Activated CD8-positive, alpha-beta memory T cell treated with anti-CD3 and anti-CD28 coated beads for 1 hour (primary cell): ENCODE results near the gene LRRC3B.

ENCODE experiments used
- DNase-seq, 2 donors: peaks; one replicate each; pipeline ENCODE4 v3.0.0-alpha.2; 2020; ENCODE audit warnings: low read depth in 1 of 2; ENCODE audit errors: extremely low read depth in 1 of 2

Gene LRRC3B

DNA sequence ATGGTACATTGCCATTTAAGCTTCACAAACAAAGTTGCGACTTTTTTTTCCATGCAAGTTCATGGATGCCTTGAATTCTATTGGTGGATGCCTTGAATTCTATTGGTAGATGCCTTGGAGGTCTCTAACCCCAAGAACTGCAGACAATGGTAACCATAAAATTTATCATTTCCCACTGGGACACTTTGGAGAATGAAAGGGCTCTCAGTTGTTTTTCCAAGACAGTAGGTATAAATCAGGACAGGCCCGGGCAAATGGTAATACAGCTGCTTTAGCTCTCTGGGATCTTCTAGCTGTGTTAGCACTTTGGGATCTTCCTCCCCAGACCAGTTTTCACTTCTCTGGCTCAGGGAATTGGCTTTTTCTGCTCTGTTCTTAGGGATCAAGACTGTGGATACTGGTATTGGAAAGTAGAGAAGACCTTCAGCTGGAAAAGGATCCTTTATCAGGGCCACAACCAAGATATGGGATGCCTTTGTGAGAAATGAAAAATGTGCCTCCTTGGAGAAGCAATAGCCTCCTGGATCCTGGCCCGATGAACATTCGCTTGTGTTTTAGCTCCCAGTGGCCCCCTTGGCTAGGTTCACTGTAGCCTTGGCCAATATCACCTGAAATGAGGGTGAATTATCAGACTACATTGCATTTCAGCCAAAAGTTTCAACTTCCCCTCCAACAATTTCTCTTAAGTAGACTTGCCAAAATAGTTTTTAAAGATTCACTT lies 8.3 kb downstream of the LRRC3B start:
- no peak for DNase-seq

DNA sequence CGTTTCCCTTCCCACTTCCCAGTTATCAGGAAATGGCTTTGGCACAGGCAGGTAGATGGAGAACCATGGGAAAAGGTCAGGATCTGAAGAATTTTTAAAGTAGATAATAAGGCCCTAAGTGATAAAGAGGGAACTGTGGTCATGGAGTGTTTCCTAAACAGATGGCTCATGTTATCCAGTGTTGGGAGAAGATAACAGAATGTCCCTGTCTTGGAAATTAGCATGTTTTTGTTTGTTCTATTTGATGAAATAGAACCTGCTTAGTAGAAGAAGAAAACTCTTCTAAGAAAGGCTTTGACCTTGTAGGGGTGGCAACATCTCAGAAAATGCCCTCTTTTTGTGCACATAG lies 8.8 kb downstream of the LRRC3B start:
- DNase-seq = no peak

DNA sequence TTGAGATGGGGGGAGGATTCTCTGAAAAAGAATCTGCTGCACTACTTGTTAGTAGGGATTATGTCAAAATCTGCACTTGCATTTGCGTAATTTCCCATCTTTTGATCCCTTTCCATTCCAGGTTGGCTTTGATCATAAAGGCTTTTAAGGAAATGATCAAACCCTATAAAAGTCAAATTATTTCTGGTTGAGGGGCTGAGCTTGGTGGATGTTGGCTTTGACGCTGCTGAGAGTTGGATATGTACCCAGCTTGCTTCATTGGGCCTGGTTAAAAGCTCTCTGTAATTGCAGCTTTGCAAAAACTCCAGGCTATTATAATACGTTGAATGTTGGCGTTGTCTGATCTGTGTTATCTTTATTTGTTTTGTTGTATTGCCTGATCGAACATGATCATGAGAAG lies 12.0 kb downstream of the LRRC3B start:
- DNase-seq = no peak

DNA sequence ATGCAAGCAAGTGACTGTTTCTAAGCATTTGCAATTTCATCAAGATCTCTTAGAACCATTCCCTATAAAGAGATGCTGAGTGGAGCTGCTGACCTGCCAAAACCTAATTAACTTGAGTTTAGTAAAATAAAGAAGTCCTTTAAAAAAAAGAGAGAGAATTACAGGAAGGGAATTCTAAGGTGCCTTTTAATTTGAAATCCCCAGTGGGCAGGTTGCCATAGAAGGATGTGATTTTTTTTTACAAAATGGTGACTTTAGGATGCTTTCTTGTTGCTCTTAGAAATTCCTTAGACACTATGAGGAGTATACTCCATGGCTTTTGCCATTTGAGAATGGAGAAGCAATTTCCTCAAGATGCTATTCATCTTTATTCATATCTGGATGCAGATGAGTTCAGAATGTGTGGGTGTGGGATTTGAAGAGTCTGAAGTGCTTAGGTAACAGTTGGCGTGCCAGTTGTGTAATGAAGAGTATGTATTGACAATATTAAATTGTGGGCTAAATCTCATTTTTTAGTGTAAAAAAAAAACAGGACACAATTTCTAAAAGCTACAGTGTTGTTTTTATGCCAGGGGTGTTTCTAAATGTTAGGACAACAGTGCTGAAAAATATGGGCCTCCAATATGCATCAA lies 13.6 kb downstream of the LRRC3B start:
- DNase-seq = no peak

DNA sequence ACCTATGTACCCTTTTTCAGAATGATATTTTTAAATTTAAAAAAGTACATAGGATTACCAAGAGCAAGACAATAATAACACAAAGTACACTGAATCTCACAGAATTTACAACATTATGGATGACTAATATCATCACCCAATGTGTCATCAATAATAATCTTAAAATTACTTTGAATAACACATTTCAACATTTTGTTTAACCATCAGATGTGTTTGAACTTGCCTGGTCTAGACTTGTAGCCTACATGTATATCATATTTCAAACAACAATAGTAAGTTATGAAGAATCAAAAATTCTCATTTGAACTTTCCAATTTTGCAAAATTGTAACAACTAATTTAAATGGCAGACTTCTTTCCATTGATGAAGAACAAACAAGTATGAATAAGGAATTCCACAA lies 15.1 kb downstream of the LRRC3B start:
- DNase-seq = no peak

DNA sequence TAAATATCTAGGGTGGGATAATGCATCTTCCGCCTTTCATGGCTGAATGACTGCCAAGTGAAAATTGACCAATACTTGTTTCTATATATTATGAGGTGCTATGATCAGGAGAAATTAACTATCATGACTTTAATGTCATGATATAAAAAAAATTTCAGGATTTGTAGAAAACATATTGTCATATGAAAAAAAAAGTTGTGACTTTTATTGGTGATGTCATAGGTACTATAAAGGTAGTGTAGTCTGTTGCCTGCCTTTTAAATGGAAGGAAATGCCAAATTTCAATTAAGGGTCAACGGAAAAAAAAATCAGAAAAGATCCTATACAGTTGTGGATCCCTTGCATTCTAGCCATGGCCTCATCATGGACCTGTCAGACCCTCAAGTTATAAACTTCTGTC lies 15.5 kb downstream of the LRRC3B start:
- no peak for DNase-seq

DNA sequence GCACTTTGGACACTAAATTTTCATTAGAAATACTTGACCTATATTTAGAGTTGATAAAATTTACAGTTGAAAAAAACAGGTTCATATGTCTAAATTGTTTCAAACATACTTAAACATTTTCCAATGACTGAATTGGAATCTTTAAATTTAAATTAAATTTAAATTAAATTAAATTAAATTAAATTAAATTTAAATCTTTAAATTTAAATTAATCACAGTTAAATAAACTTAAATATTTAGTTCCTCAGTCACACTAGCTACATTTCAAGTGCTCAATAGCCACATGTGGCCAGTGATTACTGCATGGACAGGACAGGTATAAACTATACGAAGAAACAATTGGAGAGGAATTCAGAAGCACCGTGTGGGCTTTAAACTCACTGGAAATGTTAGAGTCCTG lies 16.8 kb downstream of the LRRC3B start:
- no peak for DNase-seq

DNA sequence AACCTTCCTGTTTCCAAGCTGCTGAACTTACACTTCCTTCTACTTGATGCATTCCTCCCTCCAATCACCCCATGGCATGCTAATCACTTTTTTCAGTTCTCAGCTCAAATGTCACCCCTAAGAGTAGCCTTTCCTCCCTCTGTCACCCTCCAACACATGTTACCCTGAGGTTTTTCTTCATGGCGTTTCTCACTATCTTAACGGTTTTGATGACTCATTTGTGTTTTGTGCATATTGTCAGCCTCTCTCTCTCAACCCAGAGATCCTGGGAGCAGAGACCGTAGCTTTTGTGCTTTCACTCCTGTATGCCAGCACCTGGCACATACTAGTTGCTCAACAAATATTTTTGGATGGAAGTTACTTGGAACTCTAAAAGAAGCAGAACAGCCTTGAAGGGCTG lies 24.5 kb downstream of the LRRC3B start:
- no peak for DNase-seq

DNA sequence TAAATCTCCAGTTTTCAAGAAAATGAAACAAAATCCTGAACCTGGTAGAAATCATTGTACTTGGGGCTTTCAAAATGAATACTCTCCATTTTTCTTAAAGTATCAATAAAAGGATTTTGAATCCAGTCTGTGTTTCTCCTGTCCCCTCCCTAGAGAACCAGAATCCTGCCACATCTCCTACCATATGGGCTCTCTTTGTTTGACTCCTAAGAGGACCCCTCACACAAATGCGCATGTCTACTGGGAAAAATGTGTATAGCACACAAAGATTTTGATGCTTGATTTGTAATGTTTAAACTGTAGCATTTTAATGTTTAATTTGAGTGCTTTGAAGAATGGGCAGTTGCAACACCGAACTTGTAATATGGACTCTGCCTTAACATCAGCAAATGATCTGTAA lies 25.9 kb downstream of the LRRC3B start:
- DNase-seq = no peak

DNA sequence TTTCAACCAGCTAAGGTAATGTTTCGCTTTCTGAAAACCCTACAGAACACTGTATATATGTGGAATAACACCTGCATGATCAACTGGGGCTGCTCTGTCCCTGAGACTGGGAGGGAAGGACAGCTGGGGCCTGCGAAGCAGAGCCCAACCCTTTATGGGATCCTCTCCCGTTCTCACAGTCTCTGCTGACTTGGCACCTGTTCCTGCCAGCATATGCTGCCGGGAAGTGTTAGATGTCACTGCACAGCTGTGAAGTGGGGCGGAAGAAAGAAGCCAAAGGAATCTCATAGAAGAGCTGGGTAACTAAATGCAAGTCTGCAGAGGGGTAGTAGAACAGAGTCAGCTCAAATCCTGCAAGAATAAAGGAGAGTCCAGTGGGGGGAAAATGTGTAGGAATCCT lies 29.6 kb downstream of the LRRC3B start:
- no peak for DNase-seq

DNA sequence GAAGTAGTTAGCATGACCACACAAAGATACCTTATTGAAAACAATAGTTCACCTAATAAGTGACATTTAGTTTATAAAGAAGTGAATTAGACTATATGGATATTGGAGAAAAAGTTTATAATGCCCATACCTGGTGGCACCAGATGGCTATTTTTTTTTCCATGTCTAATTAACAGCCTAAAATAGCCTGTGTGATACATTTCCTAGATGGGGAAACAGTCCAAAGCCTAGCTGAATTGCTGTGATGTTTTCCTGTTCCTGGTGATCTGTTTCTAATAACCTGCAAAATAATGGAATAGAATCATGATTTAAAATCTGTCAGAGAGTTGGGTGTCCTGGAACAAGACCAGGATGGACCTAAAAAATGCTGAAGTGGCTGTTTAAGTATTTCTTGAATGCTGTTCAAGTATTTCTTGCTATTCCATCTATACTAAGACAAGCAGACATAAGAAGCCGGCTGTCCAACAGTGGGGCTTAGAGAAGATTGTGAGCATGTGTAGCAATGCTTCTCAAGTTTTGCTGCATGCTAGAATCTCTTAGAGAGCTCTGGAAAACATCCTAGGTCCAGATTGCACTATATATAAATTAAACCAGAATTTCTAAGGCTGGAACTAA lies 31.3 kb downstream of the LRRC3B start:
- no peak for DNase-seq

DNA sequence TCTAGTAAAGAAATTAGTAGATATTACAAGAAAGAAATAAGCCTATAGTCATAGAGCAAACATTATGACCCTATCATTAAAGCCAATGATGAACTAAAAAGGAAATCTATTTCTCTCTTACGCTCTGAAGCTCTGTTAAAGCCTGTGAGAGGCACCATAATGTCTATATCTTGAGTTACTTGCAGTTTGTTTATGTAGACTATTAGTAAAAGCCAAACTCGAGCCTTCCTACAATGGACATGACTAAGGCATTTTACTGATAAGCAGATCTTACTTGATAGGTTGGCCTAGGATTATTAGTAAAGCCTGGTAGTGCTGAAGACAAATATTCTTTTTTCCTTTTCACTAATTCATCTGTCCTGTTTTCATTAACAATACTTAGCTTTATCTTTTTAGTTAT lies 32.7 kb downstream of the LRRC3B start:
- no peak for DNase-seq

DNA sequence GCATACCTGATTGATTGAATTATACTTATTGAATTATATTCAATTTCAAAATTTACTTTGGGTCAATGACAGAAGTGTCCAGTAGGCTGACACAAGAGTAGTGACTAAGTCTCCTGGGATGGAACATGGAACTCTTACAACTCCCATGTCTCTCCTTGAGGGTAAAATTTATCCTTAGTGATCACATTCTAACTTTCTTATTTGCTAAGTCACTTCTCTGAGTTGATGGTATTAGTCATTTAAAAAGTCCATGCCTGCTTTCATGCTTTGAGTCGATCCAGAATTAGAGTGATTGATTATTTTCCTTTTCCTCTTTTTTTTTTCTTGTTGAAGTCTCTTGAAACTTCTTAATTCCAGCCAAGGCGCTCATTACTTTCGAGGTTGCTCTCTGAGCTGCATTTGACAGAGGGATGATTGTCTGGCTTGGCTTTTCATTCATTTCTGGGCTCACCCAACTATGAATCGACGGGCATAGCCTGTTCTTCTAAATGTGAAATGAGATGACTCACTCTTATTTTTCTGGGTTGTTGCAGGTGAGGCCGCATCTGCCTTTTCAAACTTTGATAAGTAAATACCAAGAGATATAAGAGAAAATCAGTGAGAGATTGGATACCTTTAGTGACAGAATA lies 34.9 kb downstream of the LRRC3B start:
- no peak for DNase-seq

DNA sequence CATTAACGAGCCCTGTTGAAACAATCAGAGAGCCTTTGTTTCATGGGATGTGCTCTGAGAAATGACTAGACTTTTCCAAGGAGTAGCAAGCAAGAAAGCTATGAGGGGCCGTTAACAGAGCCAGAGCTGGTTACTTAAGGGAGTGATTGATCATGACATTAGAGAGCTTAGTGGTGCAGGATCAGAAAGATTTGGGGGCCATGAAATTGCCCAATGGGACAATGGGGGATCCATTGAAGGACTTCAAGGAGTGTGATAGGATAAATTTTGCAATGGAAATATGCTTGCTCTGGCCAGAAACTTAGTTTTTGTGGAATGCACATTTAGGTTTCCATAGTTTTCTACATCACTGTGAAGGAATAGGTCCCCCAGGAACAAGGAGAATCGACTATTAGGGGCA lies 45.6 kb downstream of the LRRC3B start:
- DNase-seq = no peak

DNA sequence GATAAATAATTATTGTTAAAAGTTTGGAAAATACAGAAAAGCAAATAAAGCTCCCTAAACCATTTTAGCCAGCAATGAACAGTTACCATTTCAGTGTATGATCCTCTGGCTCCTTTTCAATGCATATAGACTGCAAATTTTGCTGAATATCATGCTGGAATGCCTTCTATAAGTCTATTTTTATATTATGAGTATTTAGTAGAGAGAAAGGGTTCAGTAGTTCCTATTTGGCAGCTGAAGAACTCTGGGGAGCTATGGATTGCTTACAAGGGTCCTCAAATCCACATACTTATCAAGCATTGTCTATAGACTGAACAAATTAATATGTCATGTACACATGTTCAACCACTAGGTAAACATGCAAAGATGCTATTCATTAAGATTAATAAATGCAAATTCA lies 46.1 kb downstream of the LRRC3B start:
- DNase-seq = no peak

DNA sequence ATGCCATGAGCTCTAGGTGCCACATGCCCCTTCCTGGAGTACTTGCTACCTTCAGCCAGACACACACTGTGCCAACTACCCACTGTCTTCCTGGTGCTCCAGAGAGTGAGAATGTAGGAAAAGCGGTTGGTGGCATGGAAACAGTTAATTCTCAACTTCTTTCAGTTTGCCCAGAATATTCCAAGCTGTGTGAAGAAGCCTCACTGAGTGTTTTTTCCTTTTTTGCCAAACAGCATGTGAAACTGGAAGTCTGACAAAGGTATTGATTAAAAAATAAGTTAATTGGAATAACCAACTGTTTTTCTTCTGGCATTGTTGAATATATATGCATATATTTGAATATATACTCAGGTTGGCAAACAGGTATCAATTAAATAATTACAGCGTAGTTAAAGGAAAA lies 52.8 kb downstream of the LRRC3B start:
- no peak for DNase-seq

DNA sequence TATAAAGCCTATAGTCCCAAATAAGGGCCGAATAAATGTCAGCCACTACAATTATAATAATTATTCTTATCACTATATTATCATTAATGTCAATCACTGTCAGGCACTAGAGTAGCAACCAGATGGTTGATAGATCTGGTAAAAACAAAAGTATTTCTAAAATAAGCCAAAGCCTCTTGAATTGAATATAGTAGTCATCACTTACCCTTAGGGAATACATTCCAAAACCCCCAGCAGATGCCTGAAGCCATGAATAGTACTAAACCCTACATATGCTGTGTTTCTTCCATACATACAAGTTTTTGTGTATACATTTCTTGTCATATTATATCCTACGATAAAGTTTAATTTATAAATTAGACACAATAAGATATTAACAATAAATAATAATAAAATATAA lies 59.1 kb downstream of the LRRC3B start:
- no peak for DNase-seq

DNA sequence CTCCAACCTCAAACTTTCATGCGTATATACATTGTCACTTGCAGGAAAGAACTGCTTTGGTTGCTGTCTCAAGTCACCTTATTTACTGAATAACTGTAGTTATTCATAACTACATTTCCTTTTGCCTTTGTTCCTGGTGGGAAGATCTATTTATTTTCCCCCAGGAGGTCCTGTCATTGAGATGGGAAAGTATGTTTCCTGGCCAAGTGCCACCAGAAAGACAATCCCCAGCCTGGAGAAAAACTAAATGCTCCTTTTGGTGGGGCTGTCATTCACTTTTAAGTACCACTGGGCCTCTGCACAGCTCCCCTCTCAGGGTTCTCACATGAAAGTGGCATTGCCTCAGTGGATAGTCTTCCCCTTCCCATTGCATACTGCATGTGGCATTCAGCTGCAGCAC lies 59.8 kb downstream of the LRRC3B start:
- DNase-seq = no peak

DNA sequence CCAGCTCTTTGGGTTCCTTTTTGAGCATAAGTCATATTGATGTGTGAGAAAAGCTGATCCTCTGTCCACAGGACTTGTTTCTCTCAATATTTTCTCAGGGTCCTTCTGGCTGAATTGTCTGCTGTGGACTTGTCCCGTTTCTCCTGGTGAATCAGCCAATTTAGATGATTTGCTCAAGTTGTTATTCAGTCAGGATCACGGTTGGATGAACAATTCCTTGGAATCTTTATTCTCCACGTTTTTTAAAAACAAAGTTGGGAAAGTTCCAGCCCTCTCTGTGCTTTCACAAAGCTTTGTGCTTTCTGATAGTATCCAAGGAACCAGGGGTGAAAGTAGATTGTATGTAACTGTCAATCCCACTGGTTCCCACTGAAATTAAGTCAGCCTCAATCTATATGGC lies 61.3 kb downstream of the LRRC3B start:
- no peak for DNase-seq

DNA sequence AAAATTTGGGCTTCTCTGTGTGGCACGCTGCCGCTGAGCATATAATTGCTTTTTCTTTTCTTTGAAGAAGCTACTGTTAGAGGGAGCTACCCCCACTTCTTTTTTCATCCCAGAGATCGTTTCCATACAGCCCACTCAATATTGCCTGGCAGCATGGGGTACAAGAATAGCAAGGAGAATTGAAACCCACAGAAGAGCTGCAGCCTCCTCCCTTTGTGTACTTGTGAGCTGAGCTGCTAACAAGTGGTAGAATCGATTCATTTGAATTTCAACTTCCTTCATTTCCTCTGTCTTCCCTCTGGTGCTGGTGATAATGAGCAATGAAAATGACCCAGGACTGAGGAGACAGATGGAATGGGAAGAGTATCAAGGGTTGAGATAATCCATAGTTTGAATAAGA lies 64.9 kb downstream of the LRRC3B start:
- no peak for DNase-seq

DNA sequence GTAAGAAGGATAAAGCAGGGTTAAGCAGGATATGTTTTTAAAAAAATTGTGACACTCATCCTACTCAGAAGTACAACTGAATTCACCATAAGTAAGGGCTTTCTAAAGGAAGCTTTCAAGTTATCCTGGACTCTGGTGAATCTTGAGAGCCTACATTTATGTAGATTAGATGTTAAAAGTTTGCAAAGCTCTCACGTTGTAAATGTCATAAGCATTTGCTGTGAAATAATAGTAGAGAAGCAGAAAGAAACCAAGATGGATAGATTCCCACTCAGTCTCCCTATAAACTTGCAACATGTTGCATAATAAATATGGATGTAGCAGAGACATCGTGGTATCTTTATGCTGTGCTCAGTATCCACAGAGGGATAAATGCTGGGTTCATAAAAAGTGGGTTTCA lies 77.0 kb downstream of the LRRC3B start:
- no peak for DNase-seq

DNA sequence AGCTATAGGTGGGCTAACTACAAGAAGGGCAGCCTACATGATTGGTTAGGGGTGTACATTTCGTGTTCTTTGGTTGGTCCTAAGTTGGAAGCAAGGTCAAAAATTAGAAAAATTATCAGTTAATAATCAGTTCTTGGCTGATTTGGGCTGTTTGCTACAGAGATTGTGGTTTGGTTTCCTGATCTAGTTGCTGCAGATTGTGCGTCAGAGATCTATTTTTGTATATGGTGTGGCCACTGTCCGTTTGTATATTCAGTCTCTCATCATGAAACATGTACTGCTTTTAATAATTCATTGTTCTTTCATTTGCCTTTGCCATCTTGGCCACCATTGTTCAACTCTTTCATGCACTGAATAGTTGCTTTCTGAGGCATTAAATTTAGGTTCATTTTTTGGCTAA lies 80.9 kb downstream of the LRRC3B start:
- DNase-seq = no peak
